GM23338 (cell line): ENCODE results near the gene PRCC.

ENCODE experiments used
- POLR2AphosphoS5 ChIP-seq: IDR thresholded peaks from 2 replicates; pipeline ENCODE4 v1.6.1; 2016; ENCODE audit warnings: antibody characterized with exemption, low read depth
- TF ChIP-seq, protein P1 (sequence below), 2 experiments: fragments of 200-600 bp in 1 of 2; sonication (generic) in 1 of 2; conservative IDR thresholded peaks; 2 replicates each; pipeline versions ENCODE4 v1.5.1 to v1.6.1; 2016 to 2017; ENCODE audit warnings: antibody characterized with exemption in 2 of 2, low read depth in 2 of 2, mild to moderate bottlenecking in 2 of 2, moderate library complexity in 1 of 2

DNA sequence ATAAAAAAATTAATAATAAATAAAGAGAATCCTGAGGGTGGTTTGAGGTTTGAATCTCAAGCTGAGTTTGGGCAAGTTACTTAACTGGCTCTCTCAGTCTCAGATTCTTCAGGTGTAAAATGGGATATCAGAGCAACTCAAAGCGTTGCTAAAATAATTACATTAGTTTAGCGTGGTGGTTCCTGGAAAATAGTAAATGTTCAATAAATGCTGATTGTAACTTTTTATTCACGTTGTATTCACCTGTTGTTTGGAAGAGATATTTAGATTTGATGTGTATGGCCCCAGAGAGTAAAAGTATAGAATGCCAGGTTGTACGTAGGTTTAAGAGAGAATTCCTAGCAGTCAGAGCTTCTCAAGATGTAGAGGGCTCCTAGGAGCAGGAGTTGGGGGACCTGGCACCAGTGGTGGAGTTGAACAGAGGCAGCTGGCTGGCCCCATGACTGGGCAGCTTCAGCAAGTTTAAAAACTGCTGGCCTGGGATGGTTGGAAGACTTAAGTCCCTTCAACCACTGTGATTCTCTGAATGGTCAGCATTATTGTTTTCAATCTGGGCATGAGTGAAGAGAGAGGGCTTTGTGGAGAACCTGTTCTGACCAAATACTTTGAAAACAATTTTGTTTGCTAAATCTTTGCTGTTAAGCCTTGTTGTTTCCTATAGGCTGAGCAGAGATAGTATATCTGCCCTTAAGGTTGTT, 22.4 kb downstream of the PRCC start:
- TF ChIP-seq, protein P1, sequence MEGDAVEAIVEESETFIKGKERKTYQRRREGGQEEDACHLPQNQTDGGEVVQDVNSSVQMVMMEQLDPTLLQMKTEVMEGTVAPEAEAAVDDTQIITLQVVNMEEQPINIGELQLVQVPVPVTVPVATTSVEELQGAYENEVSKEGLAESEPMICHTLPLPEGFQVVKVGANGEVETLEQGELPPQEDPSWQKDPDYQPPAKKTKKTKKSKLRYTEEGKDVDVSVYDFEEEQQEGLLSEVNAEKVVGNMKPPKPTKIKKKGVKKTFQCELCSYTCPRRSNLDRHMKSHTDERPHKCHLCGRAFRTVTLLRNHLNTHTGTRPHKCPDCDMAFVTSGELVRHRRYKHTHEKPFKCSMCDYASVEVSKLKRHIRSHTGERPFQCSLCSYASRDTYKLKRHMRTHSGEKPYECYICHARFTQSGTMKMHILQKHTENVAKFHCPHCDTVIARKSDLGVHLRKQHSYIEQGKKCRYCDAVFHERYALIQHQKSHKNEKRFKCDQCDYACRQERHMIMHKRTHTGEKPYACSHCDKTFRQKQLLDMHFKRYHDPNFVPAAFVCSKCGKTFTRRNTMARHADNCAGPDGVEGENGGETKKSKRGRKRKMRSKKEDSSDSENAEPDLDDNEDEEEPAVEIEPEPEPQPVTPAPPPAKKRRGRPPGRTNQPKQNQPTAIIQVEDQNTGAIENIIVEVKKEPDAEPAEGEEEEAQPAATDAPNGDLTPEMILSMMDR (conservative IDR thresholded peaks at IDR 0.05; ENCODE audit: low read depth in 2 of 2): no peak
- TF ChIP-seq POLR2AphosphoS5: no peak
